AG04449 (cell line): ENCODE measurements around the gene PAN3.

Experiments used
- CTCF ChIA-PET: fragments of 350-600 bp; formaldehyde crosslinking; extraction: SDS; loops from one replicate; lab custom pipeline; 2021; ENCODE audit warnings: antibody characterized with exemption; lab: Yijun Ruan, JAX
- POLR2A ChIA-PET: fragments of 400-600, 350-600 bp; formaldehyde crosslinking; extraction: SDS; loops from one replicate; lab custom pipeline; 2020; ENCODE audit warnings: antibody characterized with exemption, inconsistent platforms; lab: Yijun Ruan, JAX
- DNase-seq: peaks from one replicate; pipeline ENCODE4 v3.0.0-alpha.2; 2010; ENCODE audit warnings: low read depth, low spot score
- H3K4me3 ChIP-seq: 2 replicates; pipeline ENCODE4 v1.5.1; 2011; ENCODE audit warnings: low read depth, mild to moderate bottlenecking, control low read depth, low read length
- CTCF ChIP-seq: IDR thresholded peaks from one replicate; pipeline ENCODE4 v1.5.1; 2011; ENCODE audit warnings: mild to moderate bottlenecking, moderate library complexity, low read length, control low read depth, inconsistent platforms; ENCODE audit not compliant: insufficient read depth; ENCODE audit errors: missing control alignments

PAN3 gene

GRCh38 chr13:28129911-28130693, 8.2 kb upstream of the PAN3 start:
- ChIA-PET CTCF (interaction anchor here (0.7 kb wide), 1 partner anchor 44 kb away, joined by 3 read pairs; no protein-coding TSS in a partner anchor), POLR2A (no interaction called here)
- DNase-seq: no peak
- H3K4me3 ChIP-seq: no peak overlapping the region
- no peak for TF ChIP-seq CTCF

- H3K4me3 ChIP-seq: no peak overlapping the region
- TF ChIP-seq CTCF: no peak
- no peak for DNase-seq
- CTCF ChIA-PET: no interaction called here
- POLR2A ChIA-PET: no interaction called here
Observed at GRCh38 chr13:28131646-28132045, 6.7 kb upstream of the PAN3 start.

GRCh38 chr13:28136916-28137315, 1.4 kb upstream of the PAN3 start:
- ChIA-PET POLR2A (no interaction called here), CTCF (interaction anchor here (1.1 kb wide), 1 partner anchor 182 kb away, joined by 3 read pairs; no protein-coding TSS in a partner anchor)
- H3K4me3 ChIP-seq: peak overlapping the region; percentile 90
- DNase-seq: no peak
- no peak for TF ChIP-seq CTCF

- DNase-seq: no peak
- CTCF ChIA-PET: no interaction called here
- POLR2A ChIA-PET: interaction anchor here (0.7 kb wide), 1 partner anchor 90 kb away, joined by 3 read pairs; no protein-coding TSS in a partner anchor
- H3K4me3 ChIP-seq: peak overlapping the region; percentile 90
- no peak for TF ChIP-seq CTCF
Observed at GRCh38 chr13:28137596-28137995, 749 bp upstream of the PAN3 start.

- POLR2A ChIA-PET: interaction anchor here (0.5 to 0.6 kb wide), 2 partner anchors 94 to 715 kb away, joined by 3 to 4 read pairs; no protein-coding TSS in a partner anchor
Observed at GRCh38 chr13:28138756-28139470, 568 bp downstream of the PAN3 start.

More at GRCh38 chr13:28138756-28139470, 568 bp downstream of the PAN3 start:
- DNase-seq: peak; percentile 64
- CTCF ChIA-PET: interaction anchor here (0.9 kb wide), 1 partner anchor 9 kb away, joined by 3 read pairs; no protein-coding TSS in a partner anchor
- H3K4me3 ChIP-seq: peak overlapping the region; percentile 90
- TF ChIP-seq CTCF: no peak
